ENCODE results near the gene RPS8.
"Not testable (repeated sequence)": the region's sequence is repeated elsewhere in the genome, so short reads cannot be mapped to it uniquely, and the experiment has no call there.

RPS8 gene

DNA sequence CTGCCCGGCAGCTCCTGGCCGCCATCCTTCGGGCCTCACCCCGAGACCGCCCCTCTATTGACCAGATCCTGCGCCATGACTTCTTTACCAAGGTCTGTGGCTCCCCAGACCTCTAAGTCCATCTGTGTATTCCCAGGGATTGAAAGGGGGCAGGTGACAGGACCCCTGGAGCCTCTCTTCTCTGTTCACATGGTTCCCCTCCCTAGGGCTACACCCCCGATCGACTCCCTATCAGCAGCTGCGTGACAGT lies 27.6 kb downstream of the RPS8 start:
- DNase-seq (ENCODE audit: low read depth), result no peak

DNA sequence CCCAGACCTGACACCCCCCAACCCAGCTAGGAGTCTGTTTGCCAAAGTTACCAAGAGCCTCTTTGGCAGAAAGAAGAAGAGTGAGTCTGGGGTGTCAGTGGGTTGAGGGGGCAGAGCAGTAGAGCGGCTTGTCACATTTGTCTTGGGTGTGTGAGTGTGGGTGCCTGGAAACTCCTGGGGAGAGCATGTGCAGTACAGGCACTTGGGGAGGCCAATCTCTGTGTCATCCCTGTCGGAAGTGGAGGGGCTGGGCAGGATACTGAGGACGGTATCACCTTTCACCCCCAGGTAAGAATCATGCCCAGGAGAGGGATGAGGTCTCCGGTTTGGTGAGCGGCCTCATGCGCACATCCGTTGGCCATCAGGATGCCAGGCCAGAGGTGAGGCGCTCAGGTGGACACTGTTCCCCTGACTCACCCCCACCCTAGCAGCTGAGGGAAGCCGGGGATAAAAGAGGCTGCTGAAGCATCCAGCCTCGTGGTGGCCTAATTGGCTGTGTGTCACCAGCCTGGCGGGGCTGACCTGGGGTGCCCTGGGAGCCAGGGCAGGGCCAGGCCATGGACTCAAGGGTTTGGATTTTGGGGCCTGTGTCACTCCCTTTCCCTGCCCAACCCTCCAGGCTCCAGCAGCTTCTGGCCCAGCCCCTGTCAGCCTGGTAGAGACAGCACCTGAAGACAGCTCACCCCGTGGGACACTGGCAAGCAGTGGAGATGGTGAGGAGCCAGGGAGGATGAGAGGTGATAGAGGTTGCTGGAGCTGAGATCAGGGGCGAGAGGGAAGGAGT lies 28.2 kb downstream of the RPS8 start:
- DNase-seq (ENCODE audit: low read depth), result no peak

DNA sequence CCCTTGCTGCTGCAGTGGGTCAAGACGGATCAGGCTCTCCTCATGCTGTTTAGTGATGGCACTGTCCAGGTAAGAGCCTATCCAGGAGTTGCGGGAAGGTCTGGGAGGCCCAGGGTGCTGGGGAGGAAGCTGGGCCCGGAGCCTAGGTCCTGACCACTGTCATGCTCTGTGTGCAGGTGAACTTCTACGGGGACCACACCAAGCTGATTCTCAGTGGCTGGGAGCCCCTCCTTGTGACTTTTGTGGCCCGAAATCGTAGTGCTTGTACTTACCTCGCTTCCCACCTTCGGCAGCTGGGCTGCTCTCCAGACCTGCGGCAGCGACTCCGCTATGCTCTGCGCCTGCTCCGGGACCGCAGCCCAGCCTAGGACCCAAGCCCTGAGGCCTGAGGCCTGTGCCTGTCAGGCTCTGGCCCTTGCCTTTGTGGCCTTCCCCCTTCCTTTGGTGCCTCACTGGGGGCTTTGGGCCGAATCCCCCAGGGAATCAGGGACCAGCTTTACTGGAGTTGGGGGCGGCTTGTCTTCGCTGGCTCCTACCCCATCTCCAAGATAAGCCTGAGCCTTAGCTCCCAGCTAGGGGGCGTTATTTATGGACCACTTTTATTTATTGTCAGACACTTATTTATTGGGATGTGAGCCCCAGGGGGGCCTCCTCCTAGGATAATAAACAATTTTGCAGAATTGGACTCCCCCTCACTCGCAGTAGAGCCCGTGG lies 30.1 kb downstream of the RPS8 start:
- DNase-seq (ENCODE audit: low read depth), result no peak

- no peak for DNase-seq (ENCODE audit: low read depth)
These were observed 30.8 kb downstream of the RPS8 start for GRCh38 chr1:44806025-44806703.

DNA sequence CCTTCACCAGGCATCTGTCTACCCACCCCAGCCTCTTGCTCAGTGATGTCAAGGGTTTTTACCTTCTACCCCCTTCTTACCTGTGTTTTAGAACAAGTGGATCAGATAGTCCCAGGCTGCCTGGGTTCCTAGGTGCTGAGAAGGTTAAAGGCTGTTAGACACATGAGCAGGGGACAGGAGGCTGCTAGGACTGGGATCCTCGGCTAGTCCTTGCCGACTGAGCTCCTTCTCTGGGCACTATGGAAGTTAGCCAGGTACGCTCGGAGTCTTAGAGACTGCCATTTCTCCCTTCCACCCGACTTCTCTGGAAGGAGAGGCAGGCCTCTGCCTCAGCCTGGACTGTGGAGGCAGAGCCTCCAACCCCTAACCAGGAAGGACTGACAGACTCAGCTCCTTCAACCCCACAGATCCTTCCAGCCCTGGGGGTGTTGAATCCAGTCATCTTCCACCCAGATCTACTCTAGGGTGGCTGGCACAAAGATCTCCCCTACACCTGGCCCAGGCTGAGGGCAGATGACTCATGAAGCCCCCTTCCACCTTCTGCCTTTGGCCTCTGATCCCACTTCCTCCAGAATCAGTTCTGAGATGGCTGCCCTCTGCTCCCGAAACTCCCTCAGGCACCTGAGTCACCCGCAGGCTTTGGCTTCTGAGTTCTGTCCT lies 31.5 kb downstream of the RPS8 start, which contains the start of gene DYNLT4:
Gene DYNLT4 (minus strand): TSS at position 648 of the 660 bp plus-strand sequence. CDS start 683 bp downstream, outside the sequence.
- no peak for DNase-seq (ENCODE audit: low read depth)

GRCh38 chr1:44807364-44808062 lies 32.2 kb downstream of the RPS8 start:
- peak; percentile 86 for DNase-seq (ENCODE audit: low read depth)

GRCh38 chr1:44808063-44808937 lies 33.0 kb downstream of the RPS8 start, which contains the start of gene BTBD19:
TSS of gene BTBD19 (plus strand) at chr1:44808523. CDS start at chr1:44808821, 298 bp downstream.
- no peak for DNase-seq (ENCODE audit: low read depth)

DNA sequence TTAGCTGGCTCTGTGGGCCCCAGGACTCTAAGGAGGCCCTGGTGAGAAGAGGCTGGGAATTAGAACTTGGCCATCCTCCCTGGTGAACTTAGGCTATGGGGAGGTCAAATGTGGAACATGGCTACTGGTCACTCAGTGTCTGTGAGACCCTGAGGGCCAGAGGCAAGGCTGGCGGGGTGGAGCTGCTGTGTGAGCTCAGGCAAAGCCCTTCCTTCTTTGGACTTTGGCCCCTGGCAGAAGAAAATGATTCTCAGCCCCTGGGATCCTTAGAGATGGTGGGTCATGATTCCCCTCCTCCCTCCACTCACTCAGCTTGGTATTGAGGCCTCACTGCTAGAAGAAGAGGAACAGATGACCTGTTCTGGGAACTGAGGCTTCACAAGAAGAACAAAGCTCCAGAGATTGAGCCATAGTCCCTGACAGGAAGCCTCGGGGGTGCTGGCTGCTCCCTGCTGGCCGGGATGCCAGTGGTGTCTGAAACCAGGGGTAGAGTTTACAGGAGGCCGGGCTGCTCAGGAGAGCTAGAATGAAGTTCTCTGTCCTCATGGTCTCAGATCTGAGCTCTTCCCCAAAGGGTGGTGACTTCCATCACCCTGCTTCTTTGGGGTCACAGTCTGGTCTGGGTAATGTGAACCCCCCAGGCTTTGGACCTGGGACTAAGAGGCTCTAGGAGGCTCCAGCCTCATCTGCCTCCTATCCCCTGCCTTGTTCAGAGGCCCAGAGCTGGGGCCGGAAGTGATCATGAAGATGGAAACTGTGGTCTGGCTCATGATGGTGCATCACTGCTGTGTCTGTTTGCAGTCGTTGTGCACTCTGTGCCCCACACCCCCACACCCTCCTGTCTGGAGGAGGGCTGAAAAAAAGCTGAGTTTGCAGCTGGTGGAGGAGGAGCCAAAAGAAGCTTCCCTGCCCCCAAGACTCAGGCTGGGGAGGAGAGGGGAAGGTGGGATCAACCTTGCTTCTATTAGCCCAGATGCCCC lies 33.9 kb downstream of the RPS8 start:
- peak; percentile 75 for DNase-seq (ENCODE audit: low read depth)

DNA sequence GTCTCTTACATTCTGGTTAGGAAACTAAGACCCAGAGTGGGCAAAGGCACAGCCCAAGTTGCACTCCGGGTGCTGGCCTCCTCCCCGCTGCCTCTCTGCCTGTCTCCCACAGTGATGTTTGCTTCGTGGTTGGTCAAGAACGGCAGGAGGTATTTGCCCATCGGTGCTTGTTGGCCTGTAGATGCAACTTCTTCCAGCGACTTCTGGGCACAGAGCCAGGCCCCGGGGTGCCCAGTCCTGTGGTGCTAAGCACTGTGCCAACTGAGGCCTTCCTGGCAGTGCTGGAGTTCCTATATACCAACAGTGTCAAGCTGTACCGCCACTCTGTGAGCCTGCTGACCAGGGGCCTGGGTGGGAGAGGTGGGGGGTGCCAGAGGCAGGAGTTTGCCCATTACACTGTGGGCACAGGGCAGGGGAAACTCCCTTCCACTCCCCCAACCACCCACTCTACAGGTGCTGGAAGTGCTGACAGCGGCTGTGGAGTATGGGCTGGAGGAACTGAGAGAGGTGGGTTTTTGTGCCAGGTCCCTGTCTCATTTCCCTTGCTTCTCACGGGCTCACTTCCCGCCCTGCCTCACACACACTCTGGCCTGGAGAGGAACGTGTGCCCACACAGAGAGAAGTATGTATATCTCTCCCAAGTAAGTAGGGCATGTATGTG lies 34.9 kb downstream of the RPS8 start:
- DNase-seq (ENCODE audit: low read depth), result no peak

DNA sequence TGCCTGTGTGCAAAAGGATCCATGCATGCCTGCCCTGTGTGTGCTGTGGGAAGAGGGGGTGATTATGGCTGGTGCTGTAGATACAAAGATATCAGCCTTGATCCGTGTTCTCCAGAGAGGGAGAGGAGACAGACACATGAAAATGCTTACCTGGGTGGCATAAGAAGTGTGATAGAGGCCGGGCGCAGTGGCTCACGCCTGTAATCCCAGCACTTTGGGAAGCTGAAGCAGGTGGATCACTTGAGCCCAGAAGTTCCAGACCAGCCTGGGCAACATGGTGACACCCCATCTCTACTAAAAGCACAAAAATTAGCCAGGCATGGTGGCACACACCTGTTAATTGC lies 35.4 kb downstream of the RPS8 start:
- DNase-seq (ENCODE audit: low read depth), result not testable (repeated sequence)

DNA sequence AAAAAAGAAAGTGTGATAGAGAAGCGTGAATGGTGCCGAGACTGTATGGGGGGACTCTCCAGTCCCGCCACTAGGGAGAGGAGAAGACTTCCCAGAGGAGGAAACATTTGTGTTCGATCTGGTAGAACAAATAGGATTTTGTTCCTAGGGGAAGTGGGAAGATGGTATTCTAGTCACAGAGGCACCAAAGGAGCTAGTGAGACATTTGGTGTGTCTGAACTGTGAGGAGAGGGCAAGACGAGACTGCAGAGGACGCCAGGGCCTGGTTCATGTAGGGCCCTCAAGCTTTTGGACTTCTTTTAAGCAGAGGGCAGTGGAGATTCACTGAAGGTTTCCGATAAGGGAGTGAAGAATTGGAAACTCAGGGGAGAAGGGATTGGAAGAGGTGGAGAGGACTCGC lies 35.9 kb downstream of the RPS8 start:
- DNase-seq (ENCODE audit: low read depth), result no peak

GRCh38 chr1:44812822-44813543 lies 37.6 kb downstream of the RPS8 start:
- no peak for DNase-seq (ENCODE audit: low read depth)

DNA sequence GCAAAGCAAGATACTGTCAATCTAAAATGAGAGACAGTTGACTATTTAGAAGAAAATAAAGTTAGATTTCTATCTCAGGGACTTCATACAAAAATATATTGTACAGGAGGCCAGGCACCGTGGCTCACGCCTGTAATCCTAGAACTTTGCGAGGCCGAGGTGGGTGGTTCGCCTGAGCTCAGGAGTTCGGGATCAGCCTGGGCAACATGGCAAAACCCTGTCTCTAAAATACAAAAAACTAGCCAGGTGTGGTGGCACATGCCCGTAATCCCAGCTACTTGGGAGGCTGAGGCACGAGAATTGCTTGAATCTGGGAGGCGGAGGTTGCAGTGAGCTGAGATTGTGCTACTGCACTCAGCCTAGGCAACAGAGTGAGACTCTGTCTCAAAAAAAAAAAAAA lies 40.6 kb downstream of the RPS8 start:
- not testable (repeated sequence) for DNase-seq (ENCODE audit: low read depth)

DNA sequence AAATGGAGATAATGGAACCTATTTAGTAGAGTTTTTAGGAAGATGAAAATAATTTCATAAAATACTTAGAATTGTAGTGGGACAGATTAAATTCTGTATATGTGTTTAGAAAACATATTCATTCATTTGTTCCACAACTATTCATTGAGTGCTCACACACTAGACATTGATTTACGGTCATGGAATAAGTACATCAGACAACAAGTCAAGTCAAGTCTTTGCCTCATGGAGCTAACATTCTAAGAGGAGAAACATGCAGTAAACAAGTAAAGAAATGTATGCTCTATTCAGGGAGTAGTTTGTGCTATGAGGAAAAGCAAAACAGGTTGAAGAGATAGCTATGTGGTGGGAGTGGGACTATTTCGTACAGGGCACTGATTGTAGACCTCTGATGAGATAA lies 42.0 kb downstream of the RPS8 start:
- DNase-seq (ENCODE audit: low read depth), result no peak

GRCh38 chr1:44817771-44818495 lies 42.6 kb downstream of the RPS8 start:
- DNase-seq (ENCODE audit: low read depth), result no peak

DNA sequence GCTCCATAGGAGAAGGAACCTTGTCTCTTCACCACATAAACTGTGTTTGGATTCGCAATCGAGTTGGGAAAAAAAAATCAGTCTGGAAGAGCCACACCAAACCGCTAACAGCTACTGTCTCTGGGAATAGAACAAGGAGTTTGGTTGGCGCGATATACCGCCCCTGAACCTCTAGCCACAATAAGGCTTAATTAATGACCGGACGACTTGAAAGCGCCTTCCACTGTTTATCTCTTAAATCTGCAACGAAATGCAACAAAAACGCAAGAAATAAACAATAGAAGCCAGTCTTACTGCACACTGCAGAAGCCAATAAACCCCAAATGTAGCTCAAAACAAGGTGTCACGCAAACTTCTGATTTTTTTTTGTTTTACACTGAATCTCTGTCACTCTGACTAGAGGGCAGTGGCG lies 43.9 kb downstream of the RPS8 start:
- no peak for DNase-seq (ENCODE audit: low read depth)

- DNase-seq (ENCODE audit: low read depth), result peak; percentile 71
These were observed 44.4 kb downstream of the RPS8 start for GRCh38 chr1:44819608-44820327.
